Lung (tissue), 12 donors: ENCODE data around the gene GGN. TPM values are rescaled to one million over a fixed set of nuclear protein-coding genes. Genes with fewer than 3 reads are reported as not detected.

ENCODE experiments used
- ATAC-seq: fragments of 200-7000 bp; cut with Tn5 transposase; one replicate; pipeline ENCODE4 v1.9.1; 2020; ENCODE audit warnings: moderate number of reproducible peaks; ENCODE audit not compliant: insufficient read depth, low FRiP score
- DNase-seq, 3 donors: peaks; one replicate each; pipeline ENCODE4 v3.0.0-alpha.2; 2013 to 2017
- H3K27ac ChIP-seq, 2 donors: one replicate each; pipeline ENCODE4 v1.5.1; 2013; ENCODE audit warnings: mild to moderate bottlenecking in 2 of 2, moderate library complexity in 2 of 2, control low read depth in 1 of 2, inconsistent platforms in 1 of 2, low read depth in 1 of 2, low read length in 1 of 2
- H3K27me3 ChIP-seq, 3 donors: one replicate each; pipeline ENCODE4 v1.5.1; 2013; ENCODE audit warnings: low read length in 2 of 3; ENCODE audit not compliant: control insufficient read depth in 3 of 3, insufficient read depth in 3 of 3
- H3K36me3 ChIP-seq, 4 donors: one replicate each; pipeline ENCODE4 v1.5.1; 2013; ENCODE audit warnings: low read length in 4 of 4, mild to moderate bottlenecking in 1 of 4, moderate library complexity in 1 of 4; ENCODE audit not compliant: control insufficient read depth in 4 of 4, insufficient read depth in 4 of 4
- H3K4me1 ChIP-seq, 5 donors: one replicate each; pipeline ENCODE4 v1.5.1; 2013; ENCODE audit warnings: low read length in 5 of 5, mild to moderate bottlenecking in 2 of 5, moderate library complexity in 1 of 5; ENCODE audit not compliant: control insufficient read depth in 5 of 5, insufficient read depth in 5 of 5
- H3K4me3 ChIP-seq: one replicate; pipeline ENCODE4 v1.5.1; 2013; ENCODE audit warnings: mild to moderate bottlenecking, control low read depth, moderate library complexity
- H3K9ac ChIP-seq, 2 donors: one replicate each; pipeline ENCODE4 v1.5.1; 2013; ENCODE audit warnings: low read length in 2 of 2, control low read depth in 1 of 2; ENCODE audit not compliant: insufficient read depth in 1 of 2
- H3K9me3 ChIP-seq, 4 donors: one replicate each; pipeline ENCODE4 v1.5.1; 2013; ENCODE audit warnings: low read length in 3 of 4, mild to moderate bottlenecking in 1 of 4, moderate library complexity in 1 of 4; ENCODE audit not compliant: control insufficient read depth in 4 of 4, insufficient read depth in 3 of 4
- CTCF ChIP-seq: IDR thresholded peaks from 2 replicates; pipeline ENCODE4 v1.5.1; 2012; ENCODE audit warnings: mild to moderate bottlenecking; ENCODE audit errors: control extremely low read depth, extremely low read depth
- WGBS, 2 donors: extraction: QIAGEN DNeasy Blood & Tissue Kit; methylation state at CpG; one replicate each; pipeline ENCODE4 v1.1.7; 2013; 5-methylcytosine and 5-hydroxymethylcytosine counted together
- polyA plus RNA-seq, 2 donors: library from polyadenylated mRNA; stranded (reverse); fragments of 200-250 nt; gene quantifications; one replicate each; pipeline ENCODE4 v1.2.1, GENCODE V29; 2013
- total RNA-seq, 2 donors: library from RNA; depleted of rRNA in 1 of 2; stranded (reverse); fragments of >200 nt in 1 of 2; gene quantifications; one replicate each; pipeline ENCODE4 v1.2.1, GENCODE V29; 2014 to 2021
- donor health status: control.
- donor health status: control.
- donor health status: Bipolar disorder and iron deficiency.
- donor health status: healthy.
- donor health status: DM: yes; HTN: yes; CAD: no.

Gene GGN
- total and polyA plus RNA-seq, 4 donors, result 0.17 to 0.61 (median 0.38) TPM

- TF ChIP-seq CTCF, result no peak
- 97 to 99% methylated on average over 4 of the region's 4 CpGs for WGBS, 2 donors
- ATAC-seq, result no peak
These were observed 10.8 kb downstream of the GGN start for GRCh38 chr19:38377052-38377451.

GRCh38 chr19:38376576-38376975 is 11.3 kb downstream of the GGN start:
- H3K9ac ChIP-seq, result peak overlapping the region in 1 of 2 donors; percentile 28
- H3K9me3 ChIP-seq, result peaks cover 0 to 3% (median 0%) of the 10 kb centered on the region in 4 donors
- WGBS, 2 donors, result 90 to 96% methylated on average over 3 of the region's 3 CpGs
- DNase-seq (no peak), ATAC-seq (no peak)
- H3K27ac ChIP-seq, result peak overlapping the region in 1 of 2 donors; percentile 36
- H3K36me3 ChIP-seq, result peaks cover 13 to 32% (median 21%) of the 10 kb centered on the region in 4 donors
- H3K4me1 ChIP-seq, result peaks cover 5 to 14% (median 9%) of the 10 kb centered on the region in 5 donors
- H3K4me3 ChIP-seq, result no peak overlapping the region
- TF ChIP-seq CTCF, result no peak
- H3K27me3 ChIP-seq, result no peaks in the 10 kb centered on the region

More at GRCh38 chr19:38377052-38377451, 10.8 kb downstream of the GGN start:
- H3K4me3 ChIP-seq, result no peak overlapping the region
- H3K27ac ChIP-seq, result no peak overlapping the region
- H3K9ac ChIP-seq, result no peak overlapping the region
- no peaks in the 10 kb centered on the region for H3K27me3 ChIP-seq
- peaks cover 5 to 14% (median 9%) of the 10 kb centered on the region in 5 donors for H3K4me1 ChIP-seq
- DNase-seq, result no peak
- H3K36me3 ChIP-seq, result peaks cover 18 to 36% (median 23%) of the 10 kb centered on the region in 4 donors
- H3K9me3 ChIP-seq, result peaks cover 0 to 5% (median 0%) of the 10 kb centered on the region in 4 donors

- no peak for TF ChIP-seq CTCF
- H3K27me3 ChIP-seq, result no peaks in the 10 kb centered on the region
- H3K9ac ChIP-seq, result peak overlapping the region; percentile 91 to 93
- peak overlapping the region; percentile 89 for H3K4me3 ChIP-seq
- DNase-seq (no peak), ATAC-seq (no peak)
- peak overlapping the region in 1 of 2 donors; percentile 94 for H3K27ac ChIP-seq
- H3K36me3 ChIP-seq, result peaks cover 5 to 23% (median 13%) of the 10 kb centered on the region in 4 donors
- peaks cover 5 to 14% (median 9%) of the 10 kb centered on the region in 5 donors for H3K4me1 ChIP-seq
- WGBS, 2 donors, result 79 to 86% methylated on average over 5 of the region's 5 CpGs
- H3K9me3 ChIP-seq, result no peaks in the 10 kb centered on the region
These were observed 12.1 kb downstream of the GGN start for GRCh38 chr19:38375748-38376147.

GRCh38 chr19:38375098-38375493 is 12.7 kb downstream of the GGN start:
- no peak for DNase-seq
- Histone ChIP-seq H3K9ac (peak overlapping the region; percentile 91 to 93), H3K4me1 (peaks cover 5 to 14% (median 9%) of the 10 kb centered on the region in 5 donors), H3K27me3 (no peaks in the 10 kb centered on the region), H3K36me3 (peaks cover 0 to 17% (median 11%) of the 10 kb centered on the region in 4 donors), H3K9me3 (no peaks in the 10 kb centered on the region), H3K4me3 (peak overlapping the region; percentile 89), H3K27ac (peak overlapping the region; percentile 91 to 94)
- 1 to 2% methylated on average over 18 of the region's 18 CpGs for WGBS, 2 donors
- no peak for ATAC-seq
- no peak for TF ChIP-seq CTCF
